ENCODE results near the gene MLPH.

The MLPH gene

DNA sequence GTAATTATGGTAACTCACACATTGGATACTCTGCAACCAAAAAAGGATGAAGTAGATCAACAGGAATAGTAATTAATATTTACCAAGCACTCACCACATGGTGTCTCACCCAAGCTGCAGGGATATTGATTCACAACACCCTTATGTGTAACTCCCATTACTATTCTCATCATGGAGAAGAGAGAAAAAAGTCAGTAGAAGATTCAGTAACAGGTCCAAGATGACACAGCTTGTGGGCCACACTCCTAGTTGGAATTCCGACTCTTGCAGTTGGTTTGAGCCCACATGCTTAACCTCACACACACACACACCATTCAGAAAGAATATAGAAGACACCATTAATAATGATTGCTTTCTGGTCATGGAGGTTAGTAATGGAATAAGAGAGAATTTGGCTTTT lies 1.7 kb upstream of the MLPH start:
- no peak overlapping the region for H3K9ac ChIP-seq (ENCODE audit: low read length)
- H3K4me2 ChIP-seq (ENCODE audit: low read depth, low read length, poor library complexity, severe bottlenecking) = no peak overlapping the region
- H3K4me3 ChIP-seq (ENCODE audit: insufficient read depth, low read length, poor library complexity, severe bottlenecking) = no peak overlapping the region
- no peaks in the 10 kb centered on the region for H4K20me1 ChIP-seq (ENCODE audit: low read depth, low read length)
- H3K9me3 ChIP-seq (ENCODE audit: insufficient read depth, low read length) = no peaks in the 10 kb centered on the region
- H3K36me3 ChIP-seq (ENCODE audit: low read length) = no peaks in the 10 kb centered on the region
- H3F3A ChIP-seq (ENCODE audit: insufficient read depth) = no peaks in the 10 kb centered on the region
- TF ChIP-seq, protein P1, sequence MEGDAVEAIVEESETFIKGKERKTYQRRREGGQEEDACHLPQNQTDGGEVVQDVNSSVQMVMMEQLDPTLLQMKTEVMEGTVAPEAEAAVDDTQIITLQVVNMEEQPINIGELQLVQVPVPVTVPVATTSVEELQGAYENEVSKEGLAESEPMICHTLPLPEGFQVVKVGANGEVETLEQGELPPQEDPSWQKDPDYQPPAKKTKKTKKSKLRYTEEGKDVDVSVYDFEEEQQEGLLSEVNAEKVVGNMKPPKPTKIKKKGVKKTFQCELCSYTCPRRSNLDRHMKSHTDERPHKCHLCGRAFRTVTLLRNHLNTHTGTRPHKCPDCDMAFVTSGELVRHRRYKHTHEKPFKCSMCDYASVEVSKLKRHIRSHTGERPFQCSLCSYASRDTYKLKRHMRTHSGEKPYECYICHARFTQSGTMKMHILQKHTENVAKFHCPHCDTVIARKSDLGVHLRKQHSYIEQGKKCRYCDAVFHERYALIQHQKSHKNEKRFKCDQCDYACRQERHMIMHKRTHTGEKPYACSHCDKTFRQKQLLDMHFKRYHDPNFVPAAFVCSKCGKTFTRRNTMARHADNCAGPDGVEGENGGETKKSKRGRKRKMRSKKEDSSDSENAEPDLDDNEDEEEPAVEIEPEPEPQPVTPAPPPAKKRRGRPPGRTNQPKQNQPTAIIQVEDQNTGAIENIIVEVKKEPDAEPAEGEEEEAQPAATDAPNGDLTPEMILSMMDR (IDR thresholded peaks at IDR 0.05; ENCODE audit: insufficient read depth, low read length, poor library complexity, severe bottlenecking) = no peak
- no peak for TF ChIP-seq EZH2phosphoT487 (conservative IDR thresholded peaks at IDR 0.05; ENCODE audit: low read length)
- no peak overlapping the region for H3K27ac ChIP-seq (ENCODE audit: low read depth, low read length)
- H3K79me2 ChIP-seq (ENCODE audit: insufficient read depth, low read length) = no peaks in the 10 kb centered on the region
- no peak overlapping the region for H2AFZ ChIP-seq (ENCODE audit: low read depth, low read length, severe bottlenecking)
- no peaks in the 10 kb centered on the region for H3K27me3 ChIP-seq (ENCODE audit: low read length)
- H3K9me2 ChIP-seq (replicated peaks; ENCODE audit: insufficient read depth, low read length) = no peaks in the 10 kb centered on the region

DNA sequence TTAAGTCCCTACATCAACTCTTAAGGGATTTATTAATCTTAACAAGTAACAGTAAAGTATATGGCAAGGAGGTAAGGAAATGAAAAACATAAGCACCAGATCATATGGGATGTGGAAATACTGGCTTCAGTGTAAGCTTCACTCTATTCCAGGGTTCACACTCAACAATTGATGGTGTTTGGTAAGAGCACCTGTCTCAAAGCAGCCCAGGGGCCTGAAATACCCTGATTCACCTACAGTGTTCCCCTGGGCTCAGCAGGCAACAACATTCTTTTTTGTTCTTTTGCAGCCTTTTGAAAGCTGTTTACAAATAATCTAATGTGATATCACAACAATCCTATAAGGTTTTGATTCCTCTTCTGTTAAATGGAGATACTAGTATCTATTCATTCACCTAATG lies 1.2 kb upstream of the MLPH start:
- no peak for TF ChIP-seq EZH2phosphoT487 (conservative IDR thresholded peaks at IDR 0.05; ENCODE audit: low read length)
- TF ChIP-seq, protein P1 (IDR thresholded peaks at IDR 0.05; ENCODE audit: insufficient read depth, low read length, poor library complexity, severe bottlenecking) = no peak
- H3F3A ChIP-seq (ENCODE audit: insufficient read depth) = no peaks in the 10 kb centered on the region
- H3K27me3 ChIP-seq (ENCODE audit: low read length) = no peaks in the 10 kb centered on the region
- H4K20me1 ChIP-seq (ENCODE audit: low read depth, low read length) = no peaks in the 10 kb centered on the region
- no peak overlapping the region for H3K4me2 ChIP-seq (ENCODE audit: low read depth, low read length, poor library complexity, severe bottlenecking)
- no peak overlapping the region for H3K9ac ChIP-seq (ENCODE audit: low read length)
- no peaks in the 10 kb centered on the region for H3K9me2 ChIP-seq (replicated peaks; ENCODE audit: insufficient read depth, low read length)
- no peak overlapping the region for H2AFZ ChIP-seq (ENCODE audit: low read depth, low read length, severe bottlenecking)
- H3K36me3 ChIP-seq (ENCODE audit: low read length) = no peaks in the 10 kb centered on the region
- no peak overlapping the region for H3K27ac ChIP-seq (ENCODE audit: low read depth, low read length)
- H3K4me3 ChIP-seq (ENCODE audit: insufficient read depth, low read length, poor library complexity, severe bottlenecking) = no peak overlapping the region
- peaks cover 5% of the 10 kb centered on the region; the same call in 1 of the 2 replicates for H3K9me3 ChIP-seq (ENCODE audit: insufficient read depth, low read length)
- H3K79me2 ChIP-seq (ENCODE audit: insufficient read depth, low read length) = no peaks in the 10 kb centered on the region

DNA sequence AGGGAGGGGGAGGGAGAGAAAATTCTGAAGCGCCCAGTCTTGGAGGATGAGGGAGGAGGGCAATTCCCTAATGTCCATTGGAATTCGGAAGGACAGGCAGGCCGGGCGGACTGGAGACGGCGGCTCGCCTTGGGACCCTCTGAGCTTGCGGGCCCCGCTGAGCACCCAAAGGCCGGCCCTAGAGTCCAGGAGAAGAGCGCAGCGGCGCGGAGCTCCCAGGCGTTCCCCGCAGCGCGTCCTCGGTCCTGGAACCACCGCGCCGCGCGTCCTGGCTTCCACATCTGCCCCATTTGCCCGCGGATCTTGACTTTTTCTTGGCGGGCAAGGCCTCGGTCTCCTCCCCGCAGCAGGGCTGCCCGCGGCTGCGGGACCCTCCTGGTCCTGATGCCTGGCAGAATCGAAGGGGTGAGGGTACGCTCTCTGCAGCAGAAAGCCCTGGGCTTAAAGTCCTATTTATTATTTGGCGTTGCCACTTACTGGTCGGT lies 675 bp upstream of the MLPH start:
- no peaks in the 10 kb centered on the region for H3K27me3 ChIP-seq (ENCODE audit: low read length)
- H3K9ac ChIP-seq (ENCODE audit: low read length) = no peak overlapping the region
- peaks cover 10% of the 10 kb centered on the region for H3K9me3 ChIP-seq (ENCODE audit: insufficient read depth, low read length)
- no peak overlapping the region for H2AFZ ChIP-seq (ENCODE audit: low read depth, low read length, severe bottlenecking)
- H3K9me2 ChIP-seq (replicated peaks; ENCODE audit: insufficient read depth, low read length) = no peaks in the 10 kb centered on the region
- no peaks in the 10 kb centered on the region for H4K20me1 ChIP-seq (ENCODE audit: low read depth, low read length)
- no peak overlapping the region for H3K4me2 ChIP-seq (ENCODE audit: low read depth, low read length, poor library complexity, severe bottlenecking)
- H3K36me3 ChIP-seq (ENCODE audit: low read length) = no peaks in the 10 kb centered on the region
- H3F3A ChIP-seq (ENCODE audit: insufficient read depth) = no peaks in the 10 kb centered on the region
- H3K79me2 ChIP-seq (ENCODE audit: insufficient read depth, low read length) = no peaks in the 10 kb centered on the region
- TF ChIP-seq, protein P1 (IDR thresholded peaks at IDR 0.05; ENCODE audit: insufficient read depth, low read length, poor library complexity, severe bottlenecking) = no peak
- TF ChIP-seq EZH2phosphoT487 (conservative IDR thresholded peaks at IDR 0.05; ENCODE audit: low read length) = no peak
- no peak overlapping the region for H3K27ac ChIP-seq (ENCODE audit: low read depth, low read length)
- H3K4me3 ChIP-seq (ENCODE audit: insufficient read depth, low read length, poor library complexity, severe bottlenecking) = no peak overlapping the region
